Effector CD4-positive, alpha-beta T cell (primary cell): ENCODE data around the gene ZNF618.
"Not testable (repeated sequence)": the region's sequence is repeated elsewhere in the genome, so short reads cannot be mapped to it uniquely, and the experiment has no call there.

Experiments used
- DNase-seq: peaks from one replicate; pipeline ENCODE4 v3.0.0-alpha.2; 2020

The ZNF618 gene

GRCh38 chr9:114027159-114027862 is 151.2 kb downstream of the ZNF618 start:
- DNase-seq, result no peak

- DNase-seq, result no peak
Observed at GRCh38 chr9:114027863-114028465, 151.9 kb downstream of the ZNF618 start.

- no peak for DNase-seq
Observed at GRCh38 chr9:114028646-114029045, 152.5 kb downstream of the ZNF618 start.

- DNase-seq, result no peak
Observed at GRCh38 chr9:114029311-114030170, 153.4 kb downstream of the ZNF618 start.

GRCh38 chr9:114030364-114030763 is 154.3 kb downstream of the ZNF618 start:
- no peak for DNase-seq

GRCh38 chr9:114031037-114031630 is 155.0 kb downstream of the ZNF618 start:
- no peak for DNase-seq

GRCh38 chr9:114031948-114032840 is 156.1 kb downstream of the ZNF618 start:
- no peak for DNase-seq

- no peak for DNase-seq
Observed at GRCh38 chr9:114033397-114034103, 157.4 kb downstream of the ZNF618 start.

- no peak for DNase-seq
Observed at GRCh38 chr9:114034196-114034595, 158.1 kb downstream of the ZNF618 start.

- no peak for DNase-seq
Observed at GRCh38 chr9:114034661-114035062, 158.6 kb downstream of the ZNF618 start.

GRCh38 chr9:114035221-114035844 is 159.2 kb downstream of the ZNF618 start:
- DNase-seq, result no peak

- no peak for DNase-seq
Observed at GRCh38 chr9:114035845-114036801, 160.0 kb downstream of the ZNF618 start.

- no peak for DNase-seq
Observed at GRCh38 chr9:114037249-114037648, 161.1 kb downstream of the ZNF618 start.

- no peak for DNase-seq
Observed at GRCh38 chr9:114037961-114038723, 162.0 kb downstream of the ZNF618 start.

- DNase-seq, result no peak
Observed at GRCh38 chr9:114038724-114039313, 162.7 kb downstream of the ZNF618 start.

GRCh38 chr9:114039484-114039883 is 163.4 kb downstream of the ZNF618 start:
- no peak for DNase-seq

- DNase-seq, result not testable (repeated sequence)
Observed at GRCh38 chr9:114043660-114044059, 167.6 kb downstream of the ZNF618 start.

- DNase-seq, result no peak
Observed at GRCh38 chr9:114046237-114046755, 170.2 kb downstream of the ZNF618 start.
